DOHH2 (cell line): ENCODE measurements around the gene OIT3.

Experiments used
- EZH2phosphoT487 ChIP-seq: fragments of 200-600 bp; sonication (generic); IDR thresholded peaks from 2 replicates; pipeline ENCODE4 v1.6.1; 2017; ENCODE audit warnings: borderline replicate concordance, mild to moderate bottlenecking, antibody characterized with exemption, low read length, moderate library complexity, mixed read lengths
- TF ChIP-seq, protein P1 (sequence below): fragments of 200-600 bp; sonication (generic); IDR thresholded peaks from one replicate; pipeline ENCODE4 v1.5.1; 2014; ENCODE audit warnings: antibody characterized with exemption, mild to moderate bottlenecking, low read depth, low read length; ENCODE audit not compliant: poor library complexity, severe bottlenecking

DNA sequence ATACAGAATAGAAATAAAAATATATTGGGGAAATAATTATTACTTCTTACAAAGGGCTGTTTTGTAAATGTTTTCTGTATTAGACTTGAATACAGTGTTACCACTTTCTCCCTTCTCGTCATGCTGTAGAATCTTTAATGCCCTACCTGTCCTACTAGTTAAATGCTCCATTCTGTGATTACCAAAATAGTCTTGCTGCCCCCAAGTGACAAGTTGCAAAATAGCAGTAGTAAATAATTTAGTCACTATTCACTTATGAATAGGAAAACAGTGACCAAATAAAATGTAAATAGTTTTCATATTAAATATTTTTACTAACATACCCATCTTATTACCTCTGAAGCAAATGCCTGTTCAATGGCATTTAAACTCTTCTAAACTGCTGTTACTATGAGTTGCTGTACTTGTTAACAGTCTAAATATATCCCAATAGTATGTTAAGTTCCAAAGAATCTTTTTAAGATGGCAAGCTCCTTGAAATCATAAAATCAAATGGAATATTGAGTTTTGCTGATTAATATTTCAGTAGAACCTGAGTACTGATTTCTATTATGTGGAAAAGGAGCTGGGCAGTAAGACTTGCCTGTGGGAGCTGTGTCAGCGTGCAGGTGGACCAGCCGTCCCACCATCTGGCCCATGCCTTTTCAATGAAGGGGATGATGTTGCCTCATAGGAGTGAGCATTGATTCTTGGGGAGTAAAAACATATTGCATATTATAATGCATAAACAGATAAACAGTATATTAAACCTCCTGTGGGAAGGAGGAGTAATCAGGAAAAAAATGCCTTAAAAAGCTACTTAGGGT is 18.1 kb upstream of the OIT3 start:
- TF ChIP-seq, protein P1, sequence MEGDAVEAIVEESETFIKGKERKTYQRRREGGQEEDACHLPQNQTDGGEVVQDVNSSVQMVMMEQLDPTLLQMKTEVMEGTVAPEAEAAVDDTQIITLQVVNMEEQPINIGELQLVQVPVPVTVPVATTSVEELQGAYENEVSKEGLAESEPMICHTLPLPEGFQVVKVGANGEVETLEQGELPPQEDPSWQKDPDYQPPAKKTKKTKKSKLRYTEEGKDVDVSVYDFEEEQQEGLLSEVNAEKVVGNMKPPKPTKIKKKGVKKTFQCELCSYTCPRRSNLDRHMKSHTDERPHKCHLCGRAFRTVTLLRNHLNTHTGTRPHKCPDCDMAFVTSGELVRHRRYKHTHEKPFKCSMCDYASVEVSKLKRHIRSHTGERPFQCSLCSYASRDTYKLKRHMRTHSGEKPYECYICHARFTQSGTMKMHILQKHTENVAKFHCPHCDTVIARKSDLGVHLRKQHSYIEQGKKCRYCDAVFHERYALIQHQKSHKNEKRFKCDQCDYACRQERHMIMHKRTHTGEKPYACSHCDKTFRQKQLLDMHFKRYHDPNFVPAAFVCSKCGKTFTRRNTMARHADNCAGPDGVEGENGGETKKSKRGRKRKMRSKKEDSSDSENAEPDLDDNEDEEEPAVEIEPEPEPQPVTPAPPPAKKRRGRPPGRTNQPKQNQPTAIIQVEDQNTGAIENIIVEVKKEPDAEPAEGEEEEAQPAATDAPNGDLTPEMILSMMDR = peak; percentile 46
- no peak for TF ChIP-seq EZH2phosphoT487
